ENCODE measurements around the gene GYG1.

- TF ChIP-seq CTCF (IDR thresholded peaks at IDR 0.05; ENCODE audit: low read length) = no peak
- TF ChIP-seq EZH2 (IDR thresholded peaks at IDR 0.05; ENCODE audit: borderline replicate concordance, low read length) = no peak
Observed at GRCh38 chr3:148999806-149000205, 8.5 kb downstream of the GYG1 start.
